Common myeloid progenitor, CD34-positive (primary cell): ENCODE data around the gene ATXN10.

Experiments used
- CTCF ChIA-PET: fragments of 350-600 bp; sonication (Branson Sonifier 250); formaldehyde crosslinking; loops from one replicate; lab custom pipeline; 2021; ENCODE audit warnings: antibody characterized with exemption; lab: Charles Lee
- POLR2A ChIA-PET: fragments of 350-600 bp; sonication (Branson Sonifier 250); formaldehyde crosslinking; loops from one replicate; lab custom pipeline; 2021; ENCODE audit warnings: antibody characterized with exemption; lab: Charles Lee
- DNase-seq, 3 donors: peaks; one replicate each; pipeline versions ENCODE4 v3.0.0 to v3.0.0-alpha.2; 2013
- H3K27ac ChIP-seq, 2 experiments: 1 replicate in 1 of 2; 2 replicates in 1 of 2; pipeline ENCODE4 v1.7.0; 2013; ENCODE audit warnings: inconsistent platforms in 2 of 2, low read length in 2 of 2, mild to moderate bottlenecking in 2 of 2, low read depth in 1 of 2, moderate library complexity in 1 of 2; ENCODE audit not compliant: severe bottlenecking in 2 of 2, insufficient read depth in 1 of 2, poor library complexity in 1 of 2
- H3K27me3 ChIP-seq, 5 experiments: replicated peaks in 2 of 5; 1 replicate in 3 of 5; 2 replicates in 2 of 5; pipeline versions ENCODE4 v1.6.1 to v1.7.0; 2013; ENCODE audit warnings: low read length in 4 of 5, mild to moderate bottlenecking in 2 of 5, moderate library complexity in 2 of 5, inconsistent platforms in 1 of 5; ENCODE audit not compliant: insufficient read depth in 5 of 5, control insufficient read depth in 4 of 5
- H3K36me3 ChIP-seq, 4 experiments: 1 replicate in 2 of 4; 2 replicates in 2 of 4; pipeline versions ENCODE4 v1.6.1 to v1.7.0; 2013; ENCODE audit warnings: low read length in 3 of 4, control low read depth in 1 of 4, mild to moderate bottlenecking in 1 of 4; ENCODE audit not compliant: control insufficient read depth in 4 of 4, insufficient read depth in 4 of 4
- H3K4me1 ChIP-seq, 4 experiments: 1 replicate in 3 of 4; 2 replicates in 1 of 4; pipeline versions ENCODE4 v1.6.1 to v1.7.1; 2013; ENCODE audit warnings: low read length in 3 of 4, mild to moderate bottlenecking in 3 of 4, control low read depth in 1 of 4, inconsistent platforms in 1 of 4, moderate library complexity in 1 of 4; ENCODE audit not compliant: control insufficient read depth in 4 of 4, insufficient read depth in 4 of 4; ENCODE audit errors: control extremely low read depth in 1 of 4
- H3K4me3 ChIP-seq, 7 experiments: 1 replicate in 4 of 7; 2 replicates in 3 of 7; pipeline versions ENCODE4 v1.5.1 to v1.7.0; 2013; ENCODE audit warnings: mild to moderate bottlenecking in 7 of 7, low read length in 6 of 7, moderate library complexity in 6 of 7, inconsistent platforms in 2 of 7, low read depth in 2 of 7, control low read depth in 1 of 7; ENCODE audit not compliant: insufficient read depth in 4 of 7, control insufficient read depth in 1 of 7; ENCODE audit errors: extremely low read depth in 1 of 7
- H3K9me3 ChIP-seq, 5 experiments: 1 replicate in 4 of 5; 2 replicates in 1 of 5; pipeline versions ENCODE4 v1.6.1 to v1.7.1; 2013; ENCODE audit warnings: low read length in 4 of 5, mild to moderate bottlenecking in 2 of 5, inconsistent platforms in 1 of 5, low read depth in 1 of 5, moderate library complexity in 1 of 5; ENCODE audit not compliant: control insufficient read depth in 4 of 5, insufficient read depth in 2 of 5; ENCODE audit errors: control extremely low read depth in 1 of 5
- WGBS: methylation state at CpG from one replicate; pipeline ENCODE4 v1.1.5; 2013; ENCODE audit not compliant: insufficient coverage; 5-methylcytosine and 5-hydroxymethylcytosine counted together

Gene ATXN10

DNA sequence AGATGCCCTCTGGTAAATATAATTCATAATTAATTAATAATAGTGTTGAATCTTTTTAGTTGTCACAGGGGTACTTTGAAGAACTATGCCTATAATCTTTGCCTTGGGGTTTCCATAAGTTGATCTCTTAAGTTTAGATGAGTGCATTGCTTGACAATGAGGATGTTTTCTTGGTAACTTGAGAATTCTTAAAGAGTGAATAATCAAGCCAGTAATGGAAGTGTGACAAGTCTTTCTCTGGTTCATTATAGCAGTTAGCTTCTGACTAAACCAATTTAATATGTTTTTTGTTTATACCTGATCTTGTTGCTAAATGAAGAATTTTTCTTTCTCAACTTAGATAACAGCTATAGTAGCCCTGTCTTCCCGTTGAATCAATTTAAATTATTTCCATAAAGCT is 46.2 kb downstream of the ATXN10 start:
- POLR2A ChIA-PET: no interaction called here
- Histone ChIP-seq H3K36me3 (peaks cover 8 to 58% (median 32%) of the 10 kb centered on the region in 4 experiments), H3K9me3 (no peaks in the 10 kb centered on the region), H3K27me3 (no peaks in the 10 kb centered on the region), H3K27ac (no peak overlapping the region), H3K4me3 (no peak overlapping the region), H3K4me1 (peaks cover 0 to 3% (median 0%) of the 10 kb centered on the region in 4 experiments)
- CTCF ChIA-PET: no interaction called here
- WGBS: no CpG with 5 or more reads among the region's 1 CpG
- DNase-seq: no peak

DNA sequence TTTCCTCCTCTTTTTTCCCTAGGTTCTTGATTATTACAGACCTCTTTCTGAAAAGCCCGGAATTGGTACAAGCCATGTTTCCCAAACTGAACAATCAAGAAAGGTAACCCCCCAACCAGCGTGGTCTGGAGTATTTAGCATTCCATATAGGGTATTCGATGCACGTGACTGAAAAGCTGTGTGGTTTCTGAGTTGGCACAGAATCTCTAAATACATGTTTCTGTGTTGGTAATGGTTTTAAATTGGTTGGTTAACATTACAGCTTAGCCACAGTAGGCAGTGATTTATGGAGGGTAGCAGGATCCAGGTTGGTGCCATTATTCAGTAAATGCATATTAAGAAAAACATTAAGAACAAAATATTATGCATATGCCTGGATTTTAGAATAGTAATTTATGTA is 46.8 kb downstream of the ATXN10 start:
- ChIA-PET POLR2A (no interaction called here), CTCF (no interaction called here)
- Histone ChIP-seq H3K36me3 (peaks cover 8 to 53% (median 34%) of the 10 kb centered on the region in 4 experiments), H3K4me3 (no peak overlapping the region), H3K27me3 (no peaks in the 10 kb centered on the region), H3K4me1 (peaks cover 0 to 3% (median 0%) of the 10 kb centered on the region in 4 experiments), H3K9me3 (no peaks in the 10 kb centered on the region), H3K27ac (no peak overlapping the region)
- no peak for DNase-seq
- WGBS: 100% methylated on average over 1 of the region's 4 CpGs

DNA sequence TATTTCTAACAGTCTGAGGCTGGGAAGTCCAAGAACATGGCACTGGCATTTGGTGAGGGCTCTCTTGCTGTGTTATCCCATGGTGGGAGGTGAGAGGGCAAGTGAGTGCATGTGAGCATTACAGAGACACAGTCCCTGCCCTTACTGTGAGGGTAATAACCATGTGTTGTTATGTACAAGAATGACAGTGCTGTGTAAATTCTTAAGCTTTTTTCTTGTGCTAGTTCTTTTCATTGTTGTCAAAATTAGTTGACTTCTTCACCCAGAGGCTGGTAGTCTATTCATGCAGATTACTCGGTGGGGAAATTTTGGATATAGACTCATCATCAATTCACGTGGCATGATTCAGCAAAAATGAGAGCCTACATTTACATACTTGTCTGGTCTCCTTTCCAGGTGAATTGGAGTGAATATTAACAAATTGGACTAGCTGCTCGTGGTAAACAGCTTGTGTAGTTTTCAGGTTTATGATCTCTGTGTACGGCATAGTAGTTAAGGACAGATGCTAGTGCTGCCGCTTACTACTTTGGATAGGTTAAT is 49.3 kb downstream of the ATXN10 start:
- no peak for DNase-seq
- Histone ChIP-seq H3K4me3 (no peak overlapping the region), H3K36me3 (peaks cover 10 to 45% (median 27%) of the 10 kb centered on the region in 4 experiments), H3K27ac (no peak overlapping the region), H3K27me3 (no peaks in the 10 kb centered on the region), H3K9me3 (no peaks in the 10 kb centered on the region), H3K4me1 (peaks cover 0 to 3% (median 0%) of the 10 kb centered on the region in 4 experiments)
- POLR2A ChIA-PET: no interaction called here
- CTCF ChIA-PET: interaction anchor here (1.2 to 1.4 kb wide), 2 partner anchors 10 to 75 kb away, joined by 3 to 5 read pairs; no protein-coding TSS in a partner anchor
- WGBS: 96% methylated on average over 4 of the region's 5 CpGs

DNA sequence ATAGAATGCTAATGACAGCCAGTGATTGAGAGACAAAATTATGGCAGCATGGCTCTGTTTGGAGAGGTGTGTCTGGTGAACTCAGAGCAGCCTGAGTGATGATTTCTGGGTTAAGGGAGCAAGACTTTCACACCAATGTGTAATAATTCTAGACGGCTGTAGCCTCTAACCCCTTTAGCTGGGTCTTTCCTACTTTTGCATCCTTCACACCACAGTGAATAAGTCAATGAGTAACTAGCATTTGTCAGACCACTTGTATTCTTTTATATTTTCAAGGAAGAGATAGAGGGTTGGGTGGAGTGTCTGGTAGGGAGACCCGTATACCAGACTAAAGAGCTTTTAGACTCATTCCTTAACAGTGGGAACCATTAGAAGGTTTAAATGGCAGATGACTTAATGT is 50.4 kb downstream of the ATXN10 start:
- POLR2A ChIA-PET: interaction anchor here (0.6 kb wide), 1 partner anchor 184 kb away, joined by 3 read pairs; no protein-coding TSS in a partner anchor
- Histone ChIP-seq H3K4me3 (no peak overlapping the region), H3K9me3 (no peaks in the 10 kb centered on the region), H3K36me3 (peaks cover 10 to 45% (median 29%) of the 10 kb centered on the region in 4 experiments), H3K4me1 (peaks cover 0 to 3% (median 0%) of the 10 kb centered on the region in 4 experiments), H3K27me3 (no peaks in the 10 kb centered on the region), H3K27ac (no peak overlapping the region)
- 100% methylated on average over 2 of the region's 2 CpGs for WGBS
- CTCF ChIA-PET: interaction anchor here (1.1 to 1.4 kb wide), 2 partner anchors 77 to 110 kb away, joined by 3 to 5 read pairs; no protein-coding TSS in a partner anchor
- no peak for DNase-seq

DNA sequence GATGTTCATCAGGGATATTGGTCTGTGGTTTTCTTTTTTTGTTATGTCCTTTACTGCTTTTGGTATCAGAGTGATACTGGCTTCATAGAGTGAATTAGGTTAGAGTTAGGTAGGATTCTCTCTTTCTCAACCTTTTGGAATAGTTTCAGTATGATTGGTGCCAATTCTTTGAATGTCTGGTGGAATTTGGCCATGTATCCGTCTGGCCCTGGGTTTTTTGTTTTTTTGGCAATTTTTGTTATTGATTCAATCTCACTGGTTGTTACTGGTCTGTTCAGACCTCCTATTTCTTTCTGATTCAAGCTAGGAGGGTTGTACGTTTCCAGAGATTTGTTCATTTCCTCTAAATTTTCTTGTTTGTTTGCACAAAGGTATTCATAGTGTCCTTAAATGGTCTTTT is 54.4 kb downstream of the ATXN10 start:
- Histone ChIP-seq H3K4me3 (no peak overlapping the region), H3K27ac (no peak overlapping the region), H3K9me3 (no peaks in the 10 kb centered on the region), H3K4me1 (peaks cover 0 to 3% (median 0%) of the 10 kb centered on the region in 4 experiments), H3K27me3 (no peaks in the 10 kb centered on the region), H3K36me3 (peaks cover 6 to 35% (median 16%) of the 10 kb centered on the region in 4 experiments)
- no CpG with 5 or more reads among the region's 2 CpGs for WGBS
- POLR2A ChIA-PET: no interaction called here
- DNase-seq: no peak
- CTCF ChIA-PET: interaction anchor here (0.7 to 1.2 kb wide), 3 partner anchors 11 to 81 kb away, joined by 3 read pairs; no protein-coding TSS in a partner anchor

DNA sequence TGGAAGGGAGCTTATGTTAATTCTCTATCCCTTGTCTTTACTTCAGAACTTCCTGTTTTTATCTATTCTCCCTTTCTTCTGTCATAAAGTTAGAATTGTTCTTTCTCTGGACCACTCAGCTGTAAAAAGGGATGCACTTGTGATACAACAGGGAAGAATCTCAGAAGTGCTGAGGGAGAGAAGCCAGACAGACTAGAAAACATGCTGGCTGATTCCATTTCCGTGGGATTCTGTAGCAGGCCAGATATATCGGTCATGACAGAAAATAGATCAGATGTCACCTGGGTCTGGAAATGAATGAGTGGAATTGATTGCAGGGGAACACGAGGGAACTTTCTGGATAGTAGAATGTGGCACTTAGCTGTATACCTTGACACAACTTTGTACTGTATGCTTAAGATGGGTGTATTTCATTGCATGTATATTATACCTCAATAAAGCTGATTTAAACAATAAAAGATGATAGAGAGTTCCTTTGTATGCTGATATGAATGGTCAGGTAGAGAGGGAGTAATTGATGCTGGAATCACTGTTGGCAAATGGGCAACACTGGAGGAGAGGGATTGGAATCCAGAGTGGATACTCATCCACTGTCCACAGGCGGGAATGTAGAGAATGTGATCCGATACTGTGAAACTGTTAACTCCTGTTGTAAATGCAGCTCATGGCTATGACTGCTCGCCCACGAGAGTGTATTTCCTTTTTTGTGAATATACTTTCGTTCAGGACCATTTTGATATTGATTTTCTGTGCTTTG is 59.6 kb downstream of the ATXN10 start:
- WGBS: 93% methylated on average over 6 of the region's 8 CpGs
- H3K4me3 ChIP-seq: no peak overlapping the region
- no peaks in the 10 kb centered on the region for H3K27me3 ChIP-seq
- CTCF ChIA-PET: interaction anchor here (0.7 to 2.1 kb wide), 9 partner anchors 10 to 153 kb away, joined by 3 to 9 read pairs (median 3); no protein-coding TSS in a partner anchor
- POLR2A ChIA-PET: no interaction called here
- no peak for DNase-seq
- H3K36me3 ChIP-seq: peaks cover 7 to 25% (median 19%) of the 10 kb centered on the region in 4 experiments
- no peaks in the 10 kb centered on the region for H3K4me1 ChIP-seq
- H3K9me3 ChIP-seq: no peaks in the 10 kb centered on the region
- no peak overlapping the region for H3K27ac ChIP-seq
